HG02642 (cell line): ENCODE data around the gene CFAP44.
"Not testable (repeated sequence)": the region's sequence is repeated elsewhere in the genome, so short reads cannot be mapped to it uniquely, and the experiment has no call there.

Experiments
- ATAC-seq: cut with Tn5 transposase; IDR thresholded peaks from one replicate; pipeline ENCODE4 v1.9.1; 2021; ENCODE audit warnings: mild to moderate bottlenecking; ENCODE audit not compliant: unreplicated experiment, poor library complexity

CFAP44 gene, protein sequence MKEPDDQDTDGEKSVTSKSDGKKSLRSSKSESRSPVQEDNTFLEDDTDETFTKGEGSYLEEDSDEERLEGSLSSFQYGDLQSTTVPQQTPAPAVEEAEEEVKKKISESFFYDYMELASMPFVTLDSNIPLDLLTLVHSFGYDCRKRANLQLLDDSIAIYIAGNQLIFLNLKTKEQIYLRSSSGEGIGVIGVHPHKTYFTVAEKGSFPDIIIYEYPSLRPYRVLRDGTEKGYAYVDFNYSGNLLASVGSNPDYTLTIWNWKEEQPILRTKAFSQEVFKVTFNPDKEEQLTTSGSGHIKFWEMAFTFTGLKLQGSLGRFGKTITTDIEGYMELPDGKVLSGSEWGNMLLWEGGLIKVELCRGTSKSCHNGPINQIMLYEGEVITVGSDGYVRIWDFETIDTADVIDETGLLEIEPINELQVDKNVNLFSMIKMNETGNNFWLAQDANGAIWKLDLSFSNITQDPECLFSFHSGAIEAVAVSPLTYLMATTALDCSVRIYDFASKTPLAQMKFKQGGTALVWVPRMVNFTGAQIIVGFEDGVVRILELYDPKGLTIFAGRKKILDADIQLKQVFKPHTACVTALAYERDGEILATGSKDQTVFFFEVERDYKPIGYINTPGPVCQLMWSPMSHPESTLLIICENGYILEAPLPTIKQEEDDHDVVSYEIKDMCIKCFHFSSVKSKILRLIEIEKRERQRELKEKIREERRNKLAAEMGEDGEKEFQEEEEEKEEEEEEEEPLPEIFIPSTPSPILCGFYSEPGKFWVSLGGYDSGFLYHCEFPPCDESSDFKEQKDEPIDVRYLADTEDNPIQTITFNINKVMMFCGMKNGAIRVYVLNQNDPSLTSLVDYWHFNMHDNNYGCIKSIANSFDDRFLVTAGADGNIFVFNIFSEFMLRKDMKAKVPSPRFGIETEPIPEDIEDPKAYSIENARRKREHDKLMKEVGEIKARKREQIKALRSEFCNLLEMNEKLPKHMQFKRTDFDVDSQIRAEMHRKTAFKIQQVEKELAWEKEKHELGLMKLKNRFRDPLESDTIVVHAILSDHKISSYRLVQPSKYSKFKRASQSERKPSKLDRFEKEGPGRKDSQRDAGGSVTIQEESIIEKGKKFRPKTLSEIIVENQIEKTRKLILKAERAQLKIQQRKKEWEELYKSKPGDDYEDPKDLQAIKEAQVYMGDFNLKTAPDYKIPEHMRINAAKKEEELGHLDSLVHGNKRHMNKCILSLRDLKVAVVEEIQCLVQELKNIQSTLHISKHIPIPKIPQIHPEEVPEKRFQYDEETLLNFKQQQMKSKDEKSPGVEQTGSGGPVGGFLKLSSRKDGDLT (N-terminal part only)

DNA sequence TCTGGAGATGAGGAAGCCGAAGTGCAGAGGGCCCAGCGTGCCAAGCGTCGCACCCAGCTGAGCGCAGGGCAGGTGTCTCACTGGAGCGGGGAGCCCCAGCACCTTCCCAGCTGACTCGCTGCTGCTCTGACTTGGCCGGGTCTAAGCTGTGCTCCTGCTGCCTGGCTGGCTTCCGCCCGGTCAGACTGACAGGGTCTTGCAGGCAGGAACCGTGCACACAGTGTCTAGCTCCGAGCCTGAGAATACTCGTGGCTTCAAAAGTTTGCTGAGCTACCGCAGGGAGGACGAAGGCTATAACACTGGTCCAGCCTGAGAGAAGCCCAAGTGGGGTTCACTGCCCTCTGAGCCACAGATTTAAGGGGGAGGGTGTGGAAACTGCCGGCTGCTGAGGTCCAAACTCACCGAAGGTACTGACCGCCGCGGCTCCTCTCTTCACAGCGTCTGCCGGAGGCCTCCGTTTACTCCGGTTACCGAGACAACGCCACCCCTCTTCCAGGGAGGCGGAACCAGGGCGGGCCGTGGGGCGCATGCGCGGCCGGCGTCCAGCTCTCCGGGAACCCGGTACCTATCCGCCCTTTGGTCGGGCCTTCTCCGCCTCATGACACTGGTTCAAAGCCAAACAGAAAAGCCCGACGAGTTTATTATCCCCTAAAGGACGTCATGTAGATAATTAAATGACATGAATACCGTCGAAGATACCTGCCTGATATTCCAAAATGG lies at the start of gene CFAP44:
Gene CFAP44 (minus strand): TSS at position 443 of the 720 bp plus-strand sequence. CDS start 7,829 bp downstream, outside the sequence.
- peak; percentile 69 for ATAC-seq

DNA sequence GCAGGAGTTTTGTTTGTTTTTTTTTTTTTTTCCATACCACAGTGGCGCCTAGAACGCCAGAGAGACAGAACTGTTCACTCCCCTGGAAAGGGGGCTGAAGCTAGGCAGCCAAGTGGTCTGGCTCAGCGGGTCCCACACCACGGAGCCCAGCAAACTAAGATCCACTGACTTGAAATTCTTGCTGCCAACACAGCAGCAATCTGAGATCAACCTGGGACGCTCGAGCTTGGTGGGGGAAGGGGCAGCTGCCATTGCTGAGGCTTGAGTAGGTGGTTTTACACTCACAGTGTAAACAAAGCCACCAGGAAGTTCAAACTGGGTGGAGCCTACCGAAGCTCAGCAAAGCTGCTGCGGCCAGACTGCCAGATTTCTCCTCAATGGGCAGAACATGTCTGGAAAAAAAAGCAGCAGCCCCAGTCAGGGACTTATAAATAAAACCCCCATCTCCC lies 43.9 kb upstream of the CFAP44 start:
- ATAC-seq: no peak

DNA sequence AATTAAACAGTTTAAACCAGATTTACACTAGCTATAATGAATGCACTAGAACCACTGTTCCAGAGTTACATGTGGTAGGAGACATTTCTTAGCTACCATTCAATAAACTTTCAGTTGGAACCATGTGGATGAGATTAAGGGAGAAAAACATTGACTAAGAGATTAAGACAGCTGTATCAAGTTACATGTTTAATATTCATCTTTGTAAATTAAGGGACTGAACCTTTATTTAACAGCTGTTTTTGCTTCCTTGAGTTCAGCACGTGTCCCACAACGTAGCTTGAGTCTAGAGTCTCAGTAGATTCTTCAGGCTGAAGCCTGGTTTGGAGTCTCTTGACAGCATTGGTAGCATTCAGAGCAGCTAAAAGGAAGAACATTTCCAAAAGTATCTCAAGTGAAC lies 27.2 kb upstream of the CFAP44 start:
- no peak for ATAC-seq

DNA sequence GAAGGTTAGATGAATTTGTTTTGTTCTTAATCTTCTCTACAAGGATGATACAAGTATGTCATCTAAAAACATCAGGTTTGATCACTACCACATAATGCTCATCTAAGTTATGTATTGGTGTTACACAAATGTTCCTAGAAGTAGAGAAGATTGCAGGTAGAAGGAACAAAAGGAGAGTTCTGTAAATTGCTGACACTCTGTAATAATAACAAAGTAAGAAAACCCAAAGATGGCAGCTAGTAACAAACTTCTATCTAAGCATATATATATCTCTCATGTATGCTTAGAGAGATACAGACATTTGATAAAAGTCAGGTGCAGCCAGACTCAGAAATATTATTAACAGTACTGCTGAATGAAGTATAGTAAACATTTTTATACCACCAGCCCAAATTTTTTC lies 20.2 kb upstream of the CFAP44 start:
- no peak for ATAC-seq

DNA sequence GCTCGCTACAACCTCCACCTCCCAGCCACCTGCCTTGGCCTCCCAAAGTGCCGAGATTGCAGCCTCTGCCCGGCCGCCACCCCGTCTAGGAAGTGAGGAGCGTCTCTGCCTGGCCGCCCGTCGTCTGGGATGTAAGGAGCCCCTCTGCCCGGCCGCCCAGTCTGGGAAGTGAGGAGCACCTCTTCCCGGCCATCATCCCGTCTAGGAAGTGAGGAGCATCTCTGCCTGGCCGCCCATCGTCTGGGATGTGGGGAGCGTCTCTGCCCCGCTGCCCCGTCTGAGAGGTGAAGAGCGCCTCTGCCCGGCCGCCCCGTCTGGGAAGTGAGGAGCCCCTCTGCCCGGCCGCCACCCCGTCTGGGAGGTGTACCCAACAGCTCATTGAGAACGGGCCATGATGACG lies 17.3 kb upstream of the CFAP44 start:
- not testable (repeated sequence) for ATAC-seq

DNA sequence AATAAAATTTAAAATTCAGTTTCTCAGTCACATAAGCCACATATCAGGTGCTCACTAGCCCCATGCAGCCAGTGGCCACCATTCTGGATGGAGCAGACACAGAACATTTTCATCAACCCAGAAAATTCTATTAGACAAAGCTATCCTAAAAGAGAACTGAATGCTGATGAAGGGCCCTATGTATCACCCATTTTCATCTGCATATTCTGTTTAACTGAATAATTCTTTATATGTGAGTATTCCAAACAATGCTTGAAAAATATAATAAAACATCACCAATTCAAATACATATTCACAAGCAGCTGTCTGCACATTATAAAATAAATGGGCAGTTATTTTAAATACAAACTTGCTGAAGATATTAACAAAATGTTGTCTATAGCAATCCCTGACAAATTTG lies 14.2 kb upstream of the CFAP44 start:
- no peak for ATAC-seq

DNA sequence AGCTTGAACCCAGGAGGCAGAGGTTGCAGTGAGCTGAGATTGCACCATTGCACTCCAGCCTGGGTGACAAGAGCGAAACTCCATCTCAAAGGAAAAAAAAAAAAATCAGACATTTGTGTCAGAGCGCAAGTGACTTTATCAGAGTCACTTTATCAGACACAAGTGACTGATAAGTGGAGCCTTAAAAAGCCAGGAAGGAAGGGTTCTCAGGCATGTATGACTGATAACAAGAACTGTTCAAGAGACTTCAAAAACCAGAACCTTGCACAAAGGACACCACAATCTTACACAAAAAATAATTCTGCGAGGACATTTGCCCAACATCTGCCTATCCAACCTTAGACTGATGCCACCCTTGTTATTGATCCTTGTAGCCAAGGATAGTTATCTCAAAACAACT lies 13.3 kb upstream of the CFAP44 start:
- ATAC-seq: no peak

DNA sequence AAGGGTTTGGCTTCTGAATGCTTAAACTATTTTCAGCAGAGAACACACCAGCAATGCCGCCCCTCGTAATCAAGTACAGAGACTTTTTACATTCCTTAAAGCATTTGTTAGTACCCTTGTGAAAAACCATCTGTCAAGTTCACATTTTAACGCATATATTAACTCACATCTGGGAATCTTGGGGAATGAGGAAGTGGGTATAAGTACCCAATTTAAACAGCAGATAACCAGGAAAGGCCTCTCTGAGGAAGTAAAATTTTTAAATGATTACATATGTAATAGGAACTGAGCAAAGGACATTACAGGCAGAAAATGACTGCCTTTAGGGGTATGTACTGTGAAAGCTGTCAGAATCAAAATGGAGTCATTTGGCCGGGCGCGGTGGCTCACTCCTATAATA lies 12.8 kb upstream of the CFAP44 start:
- ATAC-seq: no peak

DNA sequence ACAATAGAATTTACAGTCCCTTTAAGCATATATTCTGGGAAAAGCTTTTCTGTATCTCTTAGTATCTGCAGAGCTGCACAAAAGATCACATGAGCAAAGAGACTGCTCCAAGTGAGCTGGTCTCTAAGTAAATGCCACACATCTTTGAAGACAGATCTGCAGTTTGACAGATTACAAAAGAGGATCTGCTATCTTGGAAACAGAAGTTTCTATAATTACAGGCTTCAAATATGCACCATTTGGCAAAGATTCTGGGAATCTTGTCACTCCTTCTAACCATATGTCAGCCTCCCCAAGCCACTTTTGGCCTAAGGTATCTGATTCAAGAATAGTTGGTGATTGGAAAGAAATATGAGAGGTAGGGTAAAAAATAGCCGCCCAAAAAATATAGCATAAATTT lies 9.6 kb upstream of the CFAP44 start:
- ATAC-seq: no peak

DNA sequence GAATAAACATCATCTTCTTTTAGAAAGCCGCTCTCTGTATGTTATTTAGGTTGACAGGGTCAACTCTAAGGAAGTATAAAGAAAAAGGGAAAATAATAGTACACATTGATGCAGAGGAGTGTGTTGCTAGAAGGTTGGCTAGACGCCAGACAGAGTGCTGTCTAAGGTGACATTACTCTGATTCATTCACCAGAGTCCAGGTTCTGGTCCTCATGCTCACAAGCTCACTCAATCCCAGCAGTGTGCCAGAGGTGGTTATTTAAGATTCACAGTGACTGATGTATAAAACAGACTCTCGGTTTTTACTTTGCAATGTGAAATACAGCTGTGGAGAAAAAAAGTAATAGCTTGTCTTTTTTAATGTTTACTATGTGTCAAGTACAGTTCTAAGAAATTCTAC lies 1.7 kb downstream of the CFAP44 start:
- ATAC-seq: no peak

DNA sequence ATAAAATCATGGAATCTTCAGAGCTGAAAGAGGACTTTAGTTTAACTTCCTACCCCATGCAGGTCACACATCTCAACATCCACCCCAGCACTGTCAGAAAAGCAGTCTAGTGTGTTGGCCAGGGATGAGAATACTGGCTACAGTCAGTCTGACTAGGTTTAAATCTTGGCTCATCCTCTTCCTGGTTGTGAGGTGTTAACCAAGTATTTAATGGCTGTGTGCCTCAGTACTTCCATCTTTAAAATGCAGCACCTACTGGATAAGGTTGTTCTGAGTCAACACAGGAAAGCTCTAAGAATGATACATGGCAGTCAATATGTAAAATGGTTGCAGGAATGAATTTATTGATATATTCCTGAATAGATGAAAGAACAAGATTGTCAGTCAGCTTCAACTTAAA lies 3.1 kb downstream of the CFAP44 start:
- no peak for ATAC-seq

DNA sequence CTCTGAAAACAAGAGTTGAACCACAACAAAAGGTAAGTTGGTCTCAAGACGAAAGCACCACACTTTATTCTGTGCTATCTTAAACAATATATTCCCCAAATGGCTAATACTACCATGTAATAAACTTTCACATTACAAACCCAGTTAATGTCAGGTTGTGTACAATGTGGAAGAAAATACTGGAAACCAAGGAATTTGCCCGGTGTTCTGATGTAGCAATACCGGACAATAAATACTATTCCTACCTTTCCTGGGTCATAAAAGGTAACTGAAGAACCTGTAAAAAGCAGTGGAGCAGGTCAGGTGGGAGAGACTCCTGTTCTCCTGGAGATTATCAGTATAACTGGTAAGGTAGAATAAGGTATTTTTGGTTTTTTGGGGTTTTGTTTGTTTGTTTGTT lies 3.9 kb downstream of the CFAP44 start:
- no peak for ATAC-seq

DNA sequence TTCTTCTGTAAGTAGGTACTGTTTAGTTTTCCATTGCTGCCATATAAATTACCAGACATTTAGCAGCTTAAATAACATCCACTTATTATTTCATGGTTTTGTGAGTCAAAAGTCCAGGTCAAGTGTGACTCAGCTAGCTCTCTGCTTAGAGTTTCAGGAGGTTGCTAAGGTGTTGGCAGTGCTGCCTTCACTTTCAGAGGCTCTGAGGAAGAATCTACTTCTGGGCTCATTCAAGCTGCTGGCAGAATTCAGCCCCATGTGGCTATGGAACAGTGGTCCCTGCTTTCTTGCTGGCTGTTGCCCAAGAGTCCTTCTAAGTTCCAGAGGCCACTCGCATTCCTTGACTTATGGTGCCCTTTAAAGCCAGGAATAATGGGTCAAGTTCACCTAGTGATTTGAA lies 4.5 kb downstream of the CFAP44 start:
- no peak for ATAC-seq

DNA sequence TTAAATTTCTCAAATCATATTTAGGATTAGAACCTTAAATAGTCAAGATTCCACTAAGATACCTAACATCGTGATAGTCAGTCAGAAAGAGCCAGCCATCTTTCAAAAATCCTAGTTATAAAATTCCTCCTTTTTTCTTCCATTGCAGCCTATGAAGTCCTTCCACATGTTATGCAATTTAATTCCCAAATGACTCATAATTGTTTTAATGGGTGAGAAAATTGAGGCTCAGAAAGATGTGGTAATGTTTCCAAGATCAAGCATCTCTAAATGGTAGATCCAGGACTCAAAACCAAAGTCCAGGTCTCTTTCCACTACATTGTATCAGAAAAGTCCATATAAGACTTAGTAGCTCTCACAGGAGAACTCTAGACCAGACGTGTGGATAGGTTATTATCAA lies 9.5 kb downstream of the CFAP44 start:
- ATAC-seq: no peak

DNA sequence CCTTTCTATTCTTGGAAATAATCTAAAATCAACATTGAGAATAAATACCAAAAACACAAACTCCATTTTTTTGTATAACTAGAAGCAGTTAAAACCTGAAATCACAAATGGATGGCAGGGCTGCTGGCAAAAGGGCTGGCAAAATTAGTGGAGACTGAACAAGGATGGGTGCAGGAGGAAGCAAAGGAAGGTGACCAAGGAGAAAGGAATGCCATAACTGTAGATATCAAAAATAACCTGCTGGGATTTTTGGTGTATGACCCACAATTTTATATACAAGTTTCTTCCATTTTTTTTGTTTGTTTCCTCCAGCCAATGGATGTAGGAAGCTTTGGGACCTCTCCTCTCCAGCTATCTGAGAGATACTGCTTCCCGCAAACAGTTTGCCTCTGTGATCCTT lies 12.7 kb downstream of the CFAP44 start:
- ATAC-seq: no peak

DNA sequence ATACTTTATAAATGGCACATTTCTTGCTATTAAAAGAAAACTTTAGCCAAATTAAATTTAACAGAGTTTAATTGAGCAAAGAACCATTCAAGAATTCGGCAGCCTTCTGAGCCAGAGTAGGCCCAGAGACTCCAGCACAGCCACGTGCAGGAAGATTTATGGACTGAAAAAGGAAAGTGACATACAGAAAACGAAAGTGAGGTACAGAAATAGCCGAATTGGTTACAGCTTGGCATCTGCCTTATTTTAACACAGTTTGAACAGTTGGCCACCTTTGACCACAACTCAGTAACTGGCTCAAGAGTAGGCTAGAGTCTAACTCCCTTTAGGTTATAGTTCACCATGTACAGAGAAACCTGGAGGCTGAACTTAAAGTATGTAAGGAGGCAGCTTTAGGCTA lies 17.6 kb downstream of the CFAP44 start:
- peak; percentile 66 for ATAC-seq

DNA sequence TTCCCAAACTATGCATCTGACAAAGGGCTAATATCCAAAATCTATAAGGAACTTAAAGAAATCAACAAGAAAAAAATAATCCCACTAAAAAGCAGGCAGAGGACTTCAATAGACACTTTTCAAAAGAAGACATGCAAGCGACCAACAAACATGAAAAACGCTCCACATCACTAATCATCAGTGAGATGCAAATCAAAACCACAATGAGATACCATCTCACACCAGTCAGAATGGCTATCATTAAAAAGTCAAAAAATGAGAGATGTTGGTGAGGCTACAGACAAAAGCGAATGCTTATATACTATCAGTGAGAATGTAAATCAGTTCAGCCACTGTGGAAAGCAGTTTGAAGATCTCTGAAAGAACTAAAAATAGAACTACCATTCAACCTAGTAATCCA lies 20.2 kb downstream of the CFAP44 start:
- ATAC-seq: no peak

DNA sequence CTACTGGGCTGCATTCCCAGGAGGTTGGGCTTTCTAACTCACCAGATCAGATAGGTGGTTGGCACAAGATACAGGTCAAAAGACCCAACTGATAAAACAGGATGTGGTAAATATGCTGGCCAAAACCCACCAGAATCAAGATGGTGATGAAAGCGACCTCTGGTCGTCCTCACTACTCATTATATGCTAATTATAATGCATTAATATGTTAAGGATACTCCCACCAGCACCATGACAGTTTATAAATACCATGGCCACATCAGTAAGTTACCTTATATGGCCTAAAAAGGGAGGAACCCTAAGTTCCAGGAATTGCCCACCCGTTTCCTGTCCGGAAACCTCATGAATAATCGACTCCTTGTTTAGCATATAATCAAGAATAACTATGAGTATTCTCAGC lies 31.6 kb downstream of the CFAP44 start:
- ATAC-seq: no peak

DNA sequence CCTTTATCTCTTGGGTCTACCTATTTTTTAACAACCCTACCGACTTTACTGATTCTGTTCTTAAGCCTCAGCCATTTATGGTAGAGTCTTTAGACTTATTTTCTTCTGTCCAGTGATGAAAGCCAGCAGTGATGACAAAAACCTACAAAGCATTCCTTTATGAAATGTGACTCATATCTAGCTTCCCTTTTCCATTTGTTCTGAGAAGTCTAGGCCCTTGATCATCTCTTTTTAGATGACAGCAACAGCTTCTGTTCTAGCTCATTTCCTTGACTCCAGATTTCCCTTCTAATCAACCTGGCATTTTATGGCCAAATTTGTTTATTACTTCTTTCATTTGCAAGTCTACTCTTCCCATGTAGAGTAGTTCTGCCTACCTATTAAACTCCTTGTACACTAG lies 36.1 kb downstream of the CFAP44 start:
- ATAC-seq: no peak

DNA sequence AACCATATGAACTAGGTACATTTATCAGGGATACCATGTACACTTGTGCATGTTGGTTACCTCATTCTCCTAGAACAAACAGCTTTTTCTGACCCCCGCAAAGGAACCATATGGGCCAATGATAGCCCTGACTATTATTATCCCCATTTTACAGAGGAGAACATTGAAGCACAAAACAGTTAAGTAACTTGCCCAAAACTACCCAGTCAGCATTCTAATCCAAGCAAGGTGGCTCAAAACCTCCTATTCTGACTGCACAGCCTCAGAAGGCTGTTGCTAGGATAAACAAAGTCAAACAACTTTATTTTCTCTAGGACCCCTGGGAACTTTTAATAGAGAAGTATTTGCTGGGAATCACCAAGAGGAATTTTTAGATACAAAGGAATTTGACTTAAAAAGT lies 36.7 kb downstream of the CFAP44 start:
- ATAC-seq: no peak
